ENCODE measurements around the gene MEOX1.

The MEOX1 gene

DNA sequence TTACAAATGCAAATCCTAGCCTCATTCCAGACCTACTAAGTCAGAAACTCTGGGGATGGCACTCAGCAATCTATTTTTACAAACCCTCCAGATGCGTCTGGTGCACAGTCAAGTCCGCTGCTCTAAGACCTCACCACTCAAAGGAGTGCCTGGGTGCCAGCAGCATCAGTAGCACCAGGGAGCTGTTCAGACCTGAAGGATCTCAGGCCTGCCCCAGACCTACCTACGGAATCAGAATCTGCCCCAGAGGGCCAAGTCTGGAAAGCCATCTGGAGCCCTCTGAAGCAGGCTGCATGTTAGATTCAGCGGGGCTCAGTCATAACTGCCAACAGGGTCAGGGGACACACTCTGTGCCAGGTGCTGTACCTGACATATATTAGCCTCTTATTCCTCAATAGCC lies 17.6 kb downstream of the MEOX1 start:
- Histone ChIP-seq H3K36me3 (no peaks in the 10 kb centered on the region), H3K4me3 (no peak overlapping the region), H3K4me1 (peaks cover 0 to 13% (median 5%) of the 10 kb centered on the region in 4 donors), H3K9me3 (no peaks in the 10 kb centered on the region), H3K27ac (no peak overlapping the region), H3K27me3 (peaks cover 0 to 10% of the 10 kb centered on the region in 2 donors)
- TF ChIP-seq, protein P1, sequence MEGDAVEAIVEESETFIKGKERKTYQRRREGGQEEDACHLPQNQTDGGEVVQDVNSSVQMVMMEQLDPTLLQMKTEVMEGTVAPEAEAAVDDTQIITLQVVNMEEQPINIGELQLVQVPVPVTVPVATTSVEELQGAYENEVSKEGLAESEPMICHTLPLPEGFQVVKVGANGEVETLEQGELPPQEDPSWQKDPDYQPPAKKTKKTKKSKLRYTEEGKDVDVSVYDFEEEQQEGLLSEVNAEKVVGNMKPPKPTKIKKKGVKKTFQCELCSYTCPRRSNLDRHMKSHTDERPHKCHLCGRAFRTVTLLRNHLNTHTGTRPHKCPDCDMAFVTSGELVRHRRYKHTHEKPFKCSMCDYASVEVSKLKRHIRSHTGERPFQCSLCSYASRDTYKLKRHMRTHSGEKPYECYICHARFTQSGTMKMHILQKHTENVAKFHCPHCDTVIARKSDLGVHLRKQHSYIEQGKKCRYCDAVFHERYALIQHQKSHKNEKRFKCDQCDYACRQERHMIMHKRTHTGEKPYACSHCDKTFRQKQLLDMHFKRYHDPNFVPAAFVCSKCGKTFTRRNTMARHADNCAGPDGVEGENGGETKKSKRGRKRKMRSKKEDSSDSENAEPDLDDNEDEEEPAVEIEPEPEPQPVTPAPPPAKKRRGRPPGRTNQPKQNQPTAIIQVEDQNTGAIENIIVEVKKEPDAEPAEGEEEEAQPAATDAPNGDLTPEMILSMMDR (IDR thresholded peaks at IDR 0.05) = no peak
- DNase-seq = no peak
- intact Hi-C loops (cut with DNase I; ENCODE audit: low total_unique reads) = no loop called here

DNA sequence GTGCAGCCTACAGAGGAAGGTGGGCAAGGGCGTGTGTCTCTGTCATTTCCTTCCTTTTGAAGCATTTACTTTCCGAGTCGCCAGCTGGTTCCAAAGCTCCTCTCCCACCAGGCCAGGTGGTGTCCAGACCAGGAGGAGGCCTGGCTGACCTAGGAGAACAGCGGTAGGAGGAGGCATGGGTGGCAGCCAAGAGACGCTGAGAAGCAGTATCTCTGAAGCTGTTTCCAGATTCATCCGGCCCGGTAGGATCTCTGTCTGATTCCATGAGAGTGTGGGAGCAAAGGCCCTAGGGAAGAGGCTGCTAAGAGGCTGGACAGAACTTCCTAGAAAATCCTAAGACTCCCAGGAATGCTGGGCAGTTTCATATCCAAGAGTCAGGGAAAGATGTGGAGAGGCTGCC lies 20.3 kb downstream of the MEOX1 start:
- Histone ChIP-seq H3K36me3 (no peaks in the 10 kb centered on the region), H3K9me3 (no peaks in the 10 kb centered on the region), H3K27ac (no peak overlapping the region), H3K4me1 (peaks cover 0 to 11% (median 5%) of the 10 kb centered on the region in 4 donors), H3K27me3 (peaks cover 0 to 10% of the 10 kb centered on the region in 2 donors), H3K4me3 (no peak overlapping the region)
- DNase-seq = no peak
- intact Hi-C loops (cut with DNase I; ENCODE audit: low total_unique reads) = no loop called here
- TF ChIP-seq, protein P1 (IDR thresholded peaks at IDR 0.05) = no peak

DNA sequence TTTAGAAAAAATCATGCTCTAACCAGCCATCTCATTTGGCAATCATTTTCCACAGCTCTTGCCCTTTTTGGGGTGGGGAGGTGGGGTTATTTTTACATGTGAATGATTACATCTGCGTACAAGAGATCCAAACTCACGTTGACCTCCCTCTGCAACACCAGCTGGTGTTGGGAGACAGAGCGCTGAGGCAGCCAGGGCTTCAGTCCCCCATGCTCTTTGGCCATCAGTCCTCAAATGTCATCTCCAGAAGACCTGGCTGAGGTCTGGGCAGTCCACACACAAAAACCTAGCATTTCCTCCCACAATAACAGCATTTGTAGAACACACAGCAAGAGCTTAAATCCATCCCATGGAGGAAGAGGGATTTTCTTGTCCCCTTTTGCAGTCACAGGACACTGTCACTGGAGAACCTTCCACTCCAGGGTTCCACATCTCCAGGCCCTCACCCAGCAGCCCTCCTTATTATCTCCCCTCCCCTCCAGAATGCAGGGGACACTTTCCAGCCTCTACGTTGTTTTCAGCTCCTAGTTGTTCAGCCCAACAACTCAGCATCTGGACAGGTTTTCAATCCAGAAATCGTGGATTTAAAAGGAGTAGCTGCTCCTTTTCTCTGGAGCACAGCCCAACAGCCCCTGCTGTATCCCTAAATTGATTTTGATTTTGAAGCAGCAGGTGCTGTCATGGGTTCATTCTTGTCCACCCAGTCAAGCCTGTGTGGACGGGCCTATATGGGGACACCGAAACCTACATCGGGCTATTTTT lies 21.1 kb downstream of the MEOX1 start:
- Histone ChIP-seq H3K27ac (no peak overlapping the region), H3K36me3 (no peaks in the 10 kb centered on the region)

DNA sequence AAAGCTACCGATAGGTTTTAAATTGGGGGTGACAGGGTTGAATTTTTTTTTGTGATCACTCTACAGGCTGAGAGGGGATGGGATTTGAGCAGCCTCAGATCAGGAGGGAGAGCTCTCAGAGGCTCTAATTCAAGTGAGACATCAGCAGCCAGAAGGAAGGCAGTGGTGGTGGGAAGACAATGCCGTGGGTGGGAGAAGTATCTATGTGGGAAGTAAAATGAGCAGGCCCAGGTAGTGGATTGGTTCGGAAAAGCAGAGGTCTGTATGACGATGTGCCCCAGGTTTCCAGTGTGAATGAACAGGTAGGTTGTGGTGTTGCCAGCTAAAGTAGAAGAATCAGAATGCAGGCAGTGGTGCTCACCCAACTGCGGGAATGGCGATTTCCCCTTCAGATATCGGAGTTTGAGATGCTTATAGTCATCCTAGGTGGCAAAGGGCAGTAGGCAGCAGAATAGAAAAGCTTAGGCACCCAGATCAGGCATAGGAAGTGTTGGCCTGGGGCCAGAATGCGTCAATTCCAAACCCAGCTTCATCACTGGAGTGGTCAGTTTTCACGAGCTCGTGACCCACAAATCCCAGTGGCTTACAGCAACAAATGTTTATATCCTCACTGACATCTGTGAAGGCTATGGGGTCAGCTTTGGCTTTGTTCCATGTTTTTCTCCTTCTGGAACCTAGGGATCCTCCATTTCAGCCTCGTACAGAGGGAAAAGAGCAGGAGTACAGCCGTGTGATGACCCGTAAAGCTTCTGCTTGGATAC lies 24.0 kb downstream of the MEOX1 start:
- Histone ChIP-seq H3K36me3 (no peaks in the 10 kb centered on the region), H3K27me3 (no peaks in the 10 kb centered on the region), H3K4me3 (no peak overlapping the region), H3K4me1 (no peaks in the 10 kb centered on the region), H3K27ac (no peak overlapping the region), H3K9me3 (no peaks in the 10 kb centered on the region)
- intact Hi-C loops (cut with DNase I; ENCODE audit: low total_unique reads) = no loop called here
- TF ChIP-seq, protein P1 (IDR thresholded peaks at IDR 0.05) = no peak
- no peak for DNase-seq

More for the DNA sequence above, 21.1 kb downstream of the MEOX1 start:
- no peak overlapping the region for H3K4me3 ChIP-seq
- no peak for DNase-seq
- peaks cover 0 to 3% (median 1%) of the 10 kb centered on the region in 4 donors for H3K4me1 ChIP-seq
- TF ChIP-seq, protein P1 (IDR thresholded peaks at IDR 0.05) = no peak
- H3K9me3 ChIP-seq = no peaks in the 10 kb centered on the region
- H3K27me3 ChIP-seq = peaks cover 0 to 4% of the 10 kb centered on the region in 2 donors
- intact Hi-C loops (cut with DNase I; ENCODE audit: low total_unique reads) = no loop called here

DNA sequence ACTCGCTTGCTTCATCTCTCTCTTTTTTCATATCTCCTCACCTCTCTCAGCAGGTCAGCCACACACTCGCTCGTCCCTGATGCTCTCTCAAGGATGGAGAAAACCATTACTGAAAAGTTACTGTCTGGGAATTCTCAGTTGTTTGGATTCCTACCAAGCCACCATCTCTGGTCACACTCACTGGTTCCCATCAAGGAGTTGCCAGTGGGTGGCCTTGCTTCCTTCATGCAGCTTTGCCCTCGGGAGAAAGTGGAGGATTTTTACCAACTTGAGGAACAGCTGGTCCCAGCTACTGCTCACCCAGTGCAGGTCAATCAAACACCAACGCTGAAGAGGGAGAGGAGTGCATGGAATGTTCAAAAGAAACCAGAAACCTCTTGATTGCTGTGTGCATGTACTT lies 25.3 kb downstream of the MEOX1 start:
- DNase-seq = no peak
- no peaks in the 10 kb centered on the region for H3K27me3 ChIP-seq
- intact Hi-C loops (cut with DNase I; ENCODE audit: low total_unique reads) = no loop called here
- TF ChIP-seq, protein P1 (IDR thresholded peaks at IDR 0.05) = no peak
- no peaks in the 10 kb centered on the region for H3K36me3 ChIP-seq
- no peak overlapping the region for H3K27ac ChIP-seq
- no peaks in the 10 kb centered on the region for H3K9me3 ChIP-seq
- H3K4me1 ChIP-seq = no peaks in the 10 kb centered on the region
- no peak overlapping the region for H3K4me3 ChIP-seq

Measured in tibial artery (tissue), 4 donors.